Measurements from ENCODE around the gene C22orf15. TPM values are rescaled to one million over a fixed set of nuclear protein-coding genes. Genes with fewer than 3 reads are reported as not detected.

C22orf15 gene
- total and polyA plus RNA-seq, 9 of the 15 experiments (the other 6 are each of a cell fraction or from before 2014, with no cell fraction given), result 0.07 TPM; not detected in 8

- TF ChIP-seq POLR2B (IDR thresholded peaks at IDR 0.05; ENCODE audit: low read depth, partially characterized antibody) (peak; percentile 81), SMARCC2 (IDR thresholded peaks at IDR 0.05; ENCODE audit: low read depth) (peak; percentile 74), BACH1 (tag; IDR thresholded peaks at IDR 0.05) (peak; percentile 41; the same call in 1 of the 2 replicates), IRF1 (CRISPR knock-in tag; IDR thresholded peaks at IDR 0.05; ENCODE audit: borderline replicate concordance) (no peak), FOXP4 (CRISPR knock-in tag; IDR thresholded peaks at IDR 0.05; ENCODE audit: borderline replicate concordance) (no peak), SAFB2 (IDR thresholded peaks at IDR 0.05; ENCODE audit: borderline replicate concordance, low read depth, low read length, severe bottlenecking) (no peak), KLF13 (tag; IDR thresholded peaks at IDR 0.05; ENCODE audit: borderline replicate concordance, low read depth) (peak; percentile 52; the same call in 1 of the 2 replicates), ZNF197 (CRISPR knock-in tag; IDR thresholded peaks at IDR 0.05; ENCODE audit: low read depth) (peak; percentile 90; the same call in 1 of the 2 replicates), TAF1 (IDR thresholded peaks at IDR 0.05; ENCODE audit: control insufficient read depth, extremely low read depth, insufficient read depth, low read length, severe bottlenecking) (peak; percentile 70), CREB3 (tag; conservative IDR thresholded peaks at IDR 0.05; ENCODE audit: low read depth) (0 out of 2 replicates have a peak, but pooled peaks have one; percentile 72), ZFP30 (CRISPR knock-in tag; IDR thresholded peaks at IDR 0.05; ENCODE audit: borderline replicate concordance) (no peak), ZNF717 (CRISPR knock-in tag; IDR thresholded peaks at IDR 0.05) (no peak), STAT5B (CRISPR knock-in tag; IDR thresholded peaks at IDR 0.05) (no peak), FOXK1 (CRISPR knock-in tag; IDR thresholded peaks at IDR 0.05; ENCODE audit: borderline replicate concordance) (no peak), IRF9 (tag; IDR thresholded peaks at IDR 0.05) (no peak), MBD2 (IDR thresholded peaks at IDR 0.05; ENCODE audit: borderline replicate concordance, low read depth) (peak; percentile 43; the same call in 1 of the 2 replicates), SETDB1 (IDR thresholded peaks at IDR 0.05; ENCODE audit: low read length) (no peak)
Measured at GRCh38 chr22:23786752-23787599, 24.2 kb downstream of the C22orf15 start, which contains the start of gene SMARCB1 (continued).
